ENCODE data around the gene PIGT. TPM values are rescaled to one million over a fixed set of nuclear protein-coding genes. Genes with fewer than 3 reads are reported as not detected.

The PIGT gene
- total RNA-seq, 1 experiment from 2014 or later, result 179 TPM

DNA sequence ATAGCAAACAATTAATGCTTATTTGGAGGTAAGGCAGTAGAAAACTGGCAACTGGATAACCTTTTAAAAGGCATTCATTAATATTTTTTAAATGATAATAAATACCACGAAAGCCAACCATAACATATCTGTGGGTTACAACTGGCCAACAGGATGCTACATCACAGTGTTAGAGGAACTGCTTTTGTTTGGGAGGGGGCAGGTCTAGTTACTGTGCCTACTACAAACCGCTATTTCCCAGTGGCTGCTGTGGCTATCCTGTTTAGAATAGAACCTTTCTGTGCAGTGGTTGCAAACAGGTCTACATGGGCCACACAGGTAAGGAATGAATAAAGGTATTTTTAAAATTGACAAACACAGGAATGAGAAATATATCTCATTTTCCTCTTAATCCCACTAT is 976 bp downstream of the PIGT start:
- DNase-seq (ENCODE audit: low read depth, low spot score), result no peak
- in situ Hi-C loops (cut with HindIII; ENCODE audit: low pct_unique_long_range_greater_than_20kb, low sequenced_read_pairs), result no loop called here

DNA sequence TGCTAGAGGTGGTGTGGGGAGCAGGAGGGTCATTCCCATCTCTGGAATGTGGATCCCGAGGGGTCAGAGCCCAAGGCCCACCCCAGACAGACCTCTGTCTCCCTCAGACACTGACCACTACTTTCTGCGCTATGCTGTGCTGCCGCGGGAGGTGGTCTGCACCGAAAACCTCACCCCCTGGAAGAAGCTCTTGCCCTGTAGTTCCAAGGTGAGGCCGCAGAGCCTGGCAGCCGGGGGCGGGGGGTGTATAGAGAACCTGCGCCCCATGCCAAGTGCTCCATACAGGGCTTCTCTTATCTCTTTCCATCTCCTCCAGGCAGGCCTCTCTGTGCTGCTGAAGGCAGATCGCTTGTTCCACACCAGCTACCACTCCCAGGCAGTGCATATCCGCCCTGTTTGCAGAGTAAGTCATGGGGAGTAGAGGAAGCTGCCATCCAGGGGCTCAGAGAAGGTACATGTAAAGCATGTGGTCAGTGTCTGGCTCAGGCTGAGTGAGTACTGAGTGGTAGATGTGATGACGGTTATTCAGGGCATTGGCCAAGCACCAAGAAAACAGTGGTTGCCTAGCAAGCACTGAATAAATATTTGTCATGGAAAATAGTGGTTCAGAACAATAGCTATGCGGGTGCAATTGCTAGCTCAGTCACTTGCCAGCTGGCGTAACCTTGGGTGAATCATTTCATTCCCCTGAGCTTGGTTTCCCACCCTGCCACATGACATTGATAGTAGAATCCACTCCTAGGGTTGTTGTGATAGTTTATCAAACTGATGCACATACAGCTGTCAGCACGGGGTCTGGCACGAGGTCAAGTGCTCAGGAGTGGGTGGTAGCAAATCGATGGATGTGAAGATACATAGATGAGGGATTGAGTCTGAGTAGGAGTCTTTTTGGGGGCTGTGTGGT is 3.5 kb downstream of the PIGT start:
- no peak for DNase-seq (ENCODE audit: low read depth, low spot score)
- in situ Hi-C loops (cut with HindIII; ENCODE audit: low pct_unique_long_range_greater_than_20kb, low sequenced_read_pairs), result no loop called here

DNA sequence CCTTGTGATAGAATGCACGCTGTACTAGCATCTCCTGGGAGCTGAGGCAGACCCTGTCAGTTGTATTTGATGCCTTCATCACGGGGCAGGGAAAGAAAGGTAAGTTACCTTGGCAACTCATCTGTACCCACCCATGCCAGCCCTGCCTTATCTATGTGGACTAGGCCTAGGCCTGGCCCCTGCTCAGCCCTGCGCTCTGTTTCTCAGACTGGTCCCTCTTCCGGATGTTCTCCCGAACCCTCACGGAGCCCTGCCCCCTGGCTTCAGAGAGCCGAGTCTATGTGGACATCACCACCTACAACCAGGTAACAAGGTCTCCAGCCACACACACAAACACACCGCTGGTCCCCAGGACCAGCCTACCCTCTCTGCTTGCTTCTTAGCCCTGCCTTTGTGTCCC is 4.2 kb downstream of the PIGT start:
- no peak for DNase-seq (ENCODE audit: low read depth, low spot score)
- in situ Hi-C loops (cut with HindIII; ENCODE audit: low pct_unique_long_range_greater_than_20kb, low sequenced_read_pairs), result no loop called here

GRCh38 chr20:45423700-45424099 is 7.8 kb downstream of the PIGT start:
- no peak for DNase-seq (ENCODE audit: low read depth, low spot score)
- in situ Hi-C loops (cut with HindIII; ENCODE audit: low pct_unique_long_range_greater_than_20kb, low sequenced_read_pairs), result no loop called here

DNA sequence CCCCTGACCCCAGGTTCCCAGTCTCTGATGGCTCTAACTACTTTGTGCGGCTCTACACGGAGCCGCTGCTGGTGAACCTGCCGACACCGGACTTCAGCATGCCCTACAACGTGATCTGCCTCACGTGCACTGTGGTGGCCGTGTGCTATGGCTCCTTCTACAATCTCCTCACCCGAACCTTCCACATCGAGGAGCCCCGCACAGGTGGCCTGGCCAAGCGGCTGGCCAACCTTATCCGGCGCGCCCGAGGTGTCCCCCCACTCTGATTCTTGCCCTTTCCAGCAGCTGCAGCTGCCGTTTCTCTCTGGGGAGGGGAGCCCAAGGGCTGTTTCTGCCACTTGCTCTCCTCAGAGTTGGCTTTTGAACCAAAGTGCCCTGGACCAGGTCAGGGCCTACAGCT is 9.6 kb downstream of the PIGT start:
- no peak for DNase-seq (ENCODE audit: low read depth, low spot score)
- in situ Hi-C loops (cut with HindIII; ENCODE audit: low pct_unique_long_range_greater_than_20kb, low sequenced_read_pairs), result no loop called here

GRCh38 chr20:45426320-45427016 is 10.5 kb downstream of the PIGT start:
- DNase-seq (ENCODE audit: low read depth, low spot score), result no peak
- in situ Hi-C loops (cut with HindIII; ENCODE audit: low pct_unique_long_range_greater_than_20kb, low sequenced_read_pairs), result no loop called here

GRCh38 chr20:45427236-45428149 is 11.6 kb downstream of the PIGT start:
- DNase-seq (ENCODE audit: low read depth, low spot score), result no peak
- in situ Hi-C loops (cut with HindIII; ENCODE audit: low pct_unique_long_range_greater_than_20kb, low sequenced_read_pairs), result no loop called here

- DNase-seq (ENCODE audit: low read depth, low spot score), result peak; percentile 70
- in situ Hi-C loops (cut with HindIII; ENCODE audit: low pct_unique_long_range_greater_than_20kb, low sequenced_read_pairs), result no loop called here
These were observed 13.7 kb downstream of the PIGT start for GRCh38 chr20:45429618-45430017.

DNA sequence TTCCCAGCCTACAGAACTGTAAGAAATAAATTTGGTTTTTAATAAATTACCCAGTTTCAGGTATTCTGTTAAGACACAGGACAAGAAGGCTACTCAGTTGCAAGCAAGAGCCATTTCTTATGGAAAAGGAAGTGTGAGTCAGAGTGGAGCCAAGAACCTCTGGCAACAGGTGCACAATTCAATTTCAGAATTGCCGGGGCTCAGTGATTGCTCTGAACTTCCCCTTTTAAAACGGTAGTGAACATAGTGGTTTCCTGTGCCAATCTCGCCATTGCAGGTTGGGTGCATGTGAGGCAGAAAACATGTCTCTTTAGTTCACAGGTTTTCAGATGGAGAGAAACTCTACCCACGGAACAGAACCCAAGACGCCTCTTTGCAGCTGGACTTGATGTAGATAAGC is 16.4 kb downstream of the PIGT start:
- in situ Hi-C loops (cut with HindIII; ENCODE audit: low pct_unique_long_range_greater_than_20kb, low sequenced_read_pairs), result no loop called here
- DNase-seq (ENCODE audit: low read depth, low spot score), result no peak

DNA sequence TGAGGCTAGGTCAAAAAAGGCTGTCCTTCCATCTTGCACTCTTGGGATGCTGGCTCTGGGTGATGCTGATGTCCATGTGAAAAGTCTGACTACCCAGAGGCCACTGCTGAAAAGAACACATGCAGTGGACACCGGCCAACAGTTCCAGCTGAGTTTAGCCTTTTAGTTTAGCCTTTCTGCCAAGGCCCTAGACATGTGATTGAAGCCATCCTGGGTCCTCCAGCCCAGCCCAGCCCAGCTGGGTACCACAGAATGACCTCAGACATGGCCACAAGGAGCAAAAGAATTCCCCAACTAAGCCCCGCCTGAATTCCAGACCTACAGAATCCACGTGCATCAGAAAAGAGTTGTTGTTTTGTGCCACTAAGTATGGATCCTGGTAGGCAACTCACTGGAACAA is 17.4 kb downstream of the PIGT start:
- in situ Hi-C loops (cut with HindIII; ENCODE audit: low pct_unique_long_range_greater_than_20kb, low sequenced_read_pairs), result no loop called here
- DNase-seq (ENCODE audit: low read depth, low spot score), result no peak

DNA sequence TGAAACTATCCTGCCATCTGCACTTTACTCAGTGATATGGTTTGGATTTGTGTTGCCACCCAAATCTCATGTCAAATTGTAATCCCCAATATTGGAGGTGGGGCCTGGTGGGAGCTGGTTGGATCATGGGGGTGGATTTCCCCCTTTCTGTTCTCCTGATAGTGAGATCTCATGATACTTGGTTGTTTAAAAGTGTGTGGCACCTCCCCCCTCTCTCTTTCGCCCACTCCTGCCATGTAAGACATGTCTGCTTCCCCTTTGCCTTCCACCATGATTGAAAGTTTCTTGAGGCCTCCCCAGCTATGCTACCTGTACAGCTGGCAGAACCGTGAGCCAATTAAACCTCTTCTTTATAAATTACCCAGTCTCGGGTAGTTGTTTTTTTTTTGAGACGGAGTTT is 18.0 kb downstream of the PIGT start:
- no peak for DNase-seq (ENCODE audit: low read depth, low spot score)
- in situ Hi-C loops (cut with HindIII; ENCODE audit: low pct_unique_long_range_greater_than_20kb, low sequenced_read_pairs), result no loop called here

DNA sequence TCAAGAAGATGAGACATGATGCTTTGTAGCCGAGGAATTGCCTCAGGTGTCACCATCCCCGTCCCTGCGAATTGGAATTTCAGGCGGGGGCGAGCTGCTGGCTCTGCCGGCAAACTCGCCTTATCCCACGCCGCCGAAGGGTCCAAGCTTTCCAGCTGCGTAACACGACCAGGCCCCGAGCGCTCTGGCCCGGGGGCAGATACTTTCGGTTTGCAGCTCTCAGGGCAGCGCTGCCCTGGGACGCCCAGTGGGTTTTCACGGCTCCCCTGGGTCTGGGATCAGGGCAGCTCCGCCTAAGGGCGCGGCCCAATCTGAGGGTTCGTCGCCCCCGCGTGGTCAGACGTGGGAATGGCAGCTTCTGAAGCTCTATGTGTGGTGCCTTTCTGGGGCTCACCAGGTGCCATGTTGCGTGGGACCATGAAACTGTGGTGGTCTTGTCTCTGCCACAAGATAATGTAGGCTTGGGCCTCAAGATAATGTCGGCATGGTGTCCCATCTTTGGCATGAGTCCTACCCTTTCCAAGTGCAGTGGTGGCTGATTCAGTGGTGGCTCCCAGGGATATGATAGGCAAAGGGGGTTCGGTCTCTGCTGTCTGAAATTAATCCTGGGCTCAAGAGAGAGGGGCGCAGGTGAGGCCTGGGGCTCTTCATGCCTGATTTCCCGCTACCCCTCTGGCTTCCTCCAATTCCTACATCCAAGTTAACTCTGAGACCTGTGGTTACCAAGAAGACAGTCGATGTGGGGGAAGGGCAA is 21.0 kb downstream of the PIGT start:
- in situ Hi-C loops (cut with HindIII; ENCODE audit: low pct_unique_long_range_greater_than_20kb, low sequenced_read_pairs), result no loop called here
- DNase-seq (ENCODE audit: low read depth, low spot score), result peak; percentile 86

GRCh38 chr20:45440424-45440823 is 24.5 kb downstream of the PIGT start:
- in situ Hi-C loops (cut with HindIII; ENCODE audit: low pct_unique_long_range_greater_than_20kb, low sequenced_read_pairs), result no loop called here

GRCh38 chr20:45440891-45441685 is 25.1 kb downstream of the PIGT start:
- no peak for DNase-seq (ENCODE audit: low read depth, low spot score)
- in situ Hi-C loops (cut with HindIII; ENCODE audit: low pct_unique_long_range_greater_than_20kb, low sequenced_read_pairs), result no loop called here

More at GRCh38 chr20:45440424-45440823, 24.5 kb downstream of the PIGT start:
- DNase-seq (ENCODE audit: low read depth, low spot score), result no peak

GRCh38 chr20:45441746-45442145 is 25.8 kb downstream of the PIGT start:
- in situ Hi-C loops (cut with HindIII; ENCODE audit: low pct_unique_long_range_greater_than_20kb, low sequenced_read_pairs), result no loop called here
- no peak for DNase-seq (ENCODE audit: low read depth, low spot score)

- no peak for DNase-seq (ENCODE audit: low read depth, low spot score)
- in situ Hi-C loops (cut with HindIII; ENCODE audit: low pct_unique_long_range_greater_than_20kb, low sequenced_read_pairs), result no loop called here
These were observed 28.1 kb downstream of the PIGT start for GRCh38 chr20:45444050-45444449.

All from SK-MEL-5 (cell line).